UCSD-AML1 (cell line): ENCODE data around the gene IP6K3.

Source experiments
- DNase-seq: peaks from one replicate; lab custom pipeline; 2025; ENCODE audit not compliant: unreplicated experiment; lab: John Stamatoyannopoulos, UW

Gene IP6K3

GRCh38 chr6:33759887-33760629 is 13.4 kb upstream of the IP6K3 start:
- DNase-seq, result no peak

GRCh38 chr6:33758815-33759216 is 12.1 kb upstream of the IP6K3 start:
- no peak for DNase-seq

GRCh38 chr6:33757906-33758305 is 11.2 kb upstream of the IP6K3 start:
- no peak for DNase-seq

- no peak for DNase-seq
These were observed 10.4 kb upstream of the IP6K3 start for GRCh38 chr6:33757113-33757512.

- DNase-seq, result no peak
These were observed 9.7 kb upstream of the IP6K3 start for GRCh38 chr6:33756211-33756954.

GRCh38 chr6:33755070-33755869 is 8.6 kb upstream of the IP6K3 start:
- no peak for DNase-seq

GRCh38 chr6:33754222-33754621 is 7.5 kb upstream of the IP6K3 start:
- DNase-seq, result no peak

GRCh38 chr6:33752646-33753015 is 5.9 kb upstream of the IP6K3 start:
- DNase-seq, result no peak

GRCh38 chr6:33751771-33752645 is 5.3 kb upstream of the IP6K3 start:
- DNase-seq, result no peak

GRCh38 chr6:33750244-33750991 is 3.7 kb upstream of the IP6K3 start:
- DNase-seq, result no peak

GRCh38 chr6:33749401-33749800 is 2.7 kb upstream of the IP6K3 start:
- no peak for DNase-seq

- DNase-seq, result no peak
These were observed 2.1 kb upstream of the IP6K3 start for GRCh38 chr6:33748841-33749240.

- no peak for DNase-seq
These were observed 1.1 kb upstream of the IP6K3 start for GRCh38 chr6:33747823-33748222.

- DNase-seq, result no peak
These were observed 587 bp downstream of the IP6K3 start for GRCh38 chr6:33746036-33746600.

GRCh38 chr6:33745548-33745947 is 1.2 kb downstream of the IP6K3 start:
- no peak for DNase-seq

- DNase-seq, result no peak
These were observed 1.7 kb downstream of the IP6K3 start for GRCh38 chr6:33744895-33745546.

GRCh38 chr6:33744001-33744848 is 2.5 kb downstream of the IP6K3 start:
- DNase-seq, result peak; percentile 71

- no peak for DNase-seq
These were observed 3.9 kb downstream of the IP6K3 start for GRCh38 chr6:33742837-33743236.
